GM12873 (cell line): ENCODE results near the gene STX1B.

Experiments
- TF ChIP-seq, protein P1 (sequence below): IDR thresholded peaks from 2 replicates; pipeline ENCODE4 v1.5.1; 2012; ENCODE audit warnings: low read depth, mild to moderate bottlenecking, moderate library complexity, low read length, control low read depth; ENCODE audit not compliant: insufficient read depth; ENCODE audit errors: missing control alignments

STX1B gene

DNA sequence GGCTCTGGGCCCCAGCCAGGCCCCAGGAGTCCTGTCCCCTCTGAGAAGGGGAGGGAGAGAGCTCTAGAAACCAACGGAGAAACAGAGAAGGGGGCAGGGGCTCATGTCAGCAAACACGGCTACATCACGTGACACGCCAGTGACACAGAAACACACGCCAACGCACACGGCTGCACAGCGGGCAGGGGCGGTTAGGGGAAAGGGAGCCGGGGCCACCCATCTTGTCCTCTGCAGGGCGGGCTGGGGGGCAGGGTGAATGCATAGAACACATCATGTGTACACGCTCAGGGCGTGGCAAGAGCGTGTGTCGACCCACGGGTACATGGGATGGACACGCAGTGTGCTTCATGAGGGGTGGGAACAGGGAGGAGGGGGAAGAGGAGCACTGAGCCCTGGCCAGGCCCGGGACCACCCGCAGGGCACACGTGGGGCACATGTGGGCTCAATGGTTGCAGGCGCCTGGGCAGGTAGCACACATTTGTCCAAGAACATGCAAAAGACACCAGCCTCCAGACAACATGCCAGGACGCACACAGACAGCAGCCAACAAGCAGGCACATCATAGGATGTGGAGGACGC is 20.9 kb downstream of the STX1B start:
- TF ChIP-seq, protein P1, sequence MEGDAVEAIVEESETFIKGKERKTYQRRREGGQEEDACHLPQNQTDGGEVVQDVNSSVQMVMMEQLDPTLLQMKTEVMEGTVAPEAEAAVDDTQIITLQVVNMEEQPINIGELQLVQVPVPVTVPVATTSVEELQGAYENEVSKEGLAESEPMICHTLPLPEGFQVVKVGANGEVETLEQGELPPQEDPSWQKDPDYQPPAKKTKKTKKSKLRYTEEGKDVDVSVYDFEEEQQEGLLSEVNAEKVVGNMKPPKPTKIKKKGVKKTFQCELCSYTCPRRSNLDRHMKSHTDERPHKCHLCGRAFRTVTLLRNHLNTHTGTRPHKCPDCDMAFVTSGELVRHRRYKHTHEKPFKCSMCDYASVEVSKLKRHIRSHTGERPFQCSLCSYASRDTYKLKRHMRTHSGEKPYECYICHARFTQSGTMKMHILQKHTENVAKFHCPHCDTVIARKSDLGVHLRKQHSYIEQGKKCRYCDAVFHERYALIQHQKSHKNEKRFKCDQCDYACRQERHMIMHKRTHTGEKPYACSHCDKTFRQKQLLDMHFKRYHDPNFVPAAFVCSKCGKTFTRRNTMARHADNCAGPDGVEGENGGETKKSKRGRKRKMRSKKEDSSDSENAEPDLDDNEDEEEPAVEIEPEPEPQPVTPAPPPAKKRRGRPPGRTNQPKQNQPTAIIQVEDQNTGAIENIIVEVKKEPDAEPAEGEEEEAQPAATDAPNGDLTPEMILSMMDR: no peak

DNA sequence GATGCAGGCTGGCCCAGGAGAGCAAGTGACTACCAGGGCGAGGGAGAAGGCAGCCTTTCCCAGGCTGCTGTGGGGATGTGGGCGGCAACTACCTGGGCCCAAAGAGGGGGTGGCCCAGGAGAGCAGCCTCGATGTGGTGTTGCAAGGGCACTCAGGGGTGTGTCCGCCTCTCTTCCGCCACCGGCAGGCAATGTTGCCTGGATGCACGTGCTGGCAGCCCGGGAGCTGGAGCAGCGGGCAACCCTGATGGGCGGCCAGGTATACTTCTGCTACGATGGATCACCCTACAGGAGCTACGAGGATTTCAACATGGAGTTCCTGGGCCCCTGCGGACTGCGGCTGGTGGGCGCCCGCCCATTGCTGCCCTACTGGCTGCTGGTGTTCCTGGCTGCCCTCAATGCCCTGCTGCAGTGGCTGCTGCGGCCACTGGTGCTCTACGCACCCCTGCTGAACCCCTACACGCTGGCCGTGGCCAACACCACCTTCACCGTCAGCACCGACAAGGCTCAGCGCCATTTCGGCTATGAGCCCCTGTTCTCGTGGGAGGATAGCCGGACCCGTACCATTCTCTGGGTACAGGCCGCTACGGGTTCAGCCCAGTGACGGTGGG is 22.8 kb downstream of the STX1B start:
- TF ChIP-seq, protein P1: no peak

DNA sequence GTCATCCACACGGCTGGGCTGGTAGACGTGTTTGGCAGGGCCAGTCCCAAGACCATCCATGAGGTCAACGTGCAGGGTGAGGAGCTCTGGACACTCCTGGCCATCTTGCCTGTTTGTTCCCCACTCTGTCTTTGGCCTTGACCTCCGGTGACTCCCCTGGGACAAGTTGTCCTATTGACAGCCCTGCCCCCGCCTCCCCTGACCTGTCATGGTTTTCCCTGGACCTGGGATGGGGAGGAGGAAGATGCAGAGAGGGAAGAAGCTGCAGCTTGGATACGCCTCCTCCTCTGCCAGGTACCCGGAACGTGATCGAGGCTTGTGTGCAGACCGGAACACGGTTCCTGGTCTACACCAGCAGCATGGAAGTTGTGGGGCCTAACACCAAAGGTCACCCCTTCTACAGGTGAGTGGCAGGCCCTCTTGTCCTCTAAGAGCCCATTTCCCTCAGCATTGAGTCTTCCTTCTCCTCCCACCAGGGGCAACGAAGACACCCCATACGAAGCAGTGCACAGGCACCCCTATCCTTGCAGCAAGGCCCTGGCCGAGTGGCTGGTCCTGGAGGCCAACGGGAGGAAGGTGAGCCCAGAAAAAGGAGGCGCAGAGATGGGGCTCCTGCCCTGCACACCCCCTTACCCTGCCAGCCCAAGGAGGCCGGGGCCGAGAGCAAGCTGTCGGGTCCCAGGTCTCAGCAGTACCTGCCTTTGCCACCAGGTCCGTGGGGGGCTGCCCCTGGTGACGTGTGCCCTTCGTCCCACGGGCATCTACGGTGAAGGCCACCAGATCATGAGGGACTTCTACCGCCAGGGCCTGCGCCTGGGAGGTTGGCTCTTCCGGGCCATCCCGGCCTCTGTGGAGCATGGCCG is 24.1 kb downstream of the STX1B start:
- TF ChIP-seq, protein P1: no peak

DNA sequence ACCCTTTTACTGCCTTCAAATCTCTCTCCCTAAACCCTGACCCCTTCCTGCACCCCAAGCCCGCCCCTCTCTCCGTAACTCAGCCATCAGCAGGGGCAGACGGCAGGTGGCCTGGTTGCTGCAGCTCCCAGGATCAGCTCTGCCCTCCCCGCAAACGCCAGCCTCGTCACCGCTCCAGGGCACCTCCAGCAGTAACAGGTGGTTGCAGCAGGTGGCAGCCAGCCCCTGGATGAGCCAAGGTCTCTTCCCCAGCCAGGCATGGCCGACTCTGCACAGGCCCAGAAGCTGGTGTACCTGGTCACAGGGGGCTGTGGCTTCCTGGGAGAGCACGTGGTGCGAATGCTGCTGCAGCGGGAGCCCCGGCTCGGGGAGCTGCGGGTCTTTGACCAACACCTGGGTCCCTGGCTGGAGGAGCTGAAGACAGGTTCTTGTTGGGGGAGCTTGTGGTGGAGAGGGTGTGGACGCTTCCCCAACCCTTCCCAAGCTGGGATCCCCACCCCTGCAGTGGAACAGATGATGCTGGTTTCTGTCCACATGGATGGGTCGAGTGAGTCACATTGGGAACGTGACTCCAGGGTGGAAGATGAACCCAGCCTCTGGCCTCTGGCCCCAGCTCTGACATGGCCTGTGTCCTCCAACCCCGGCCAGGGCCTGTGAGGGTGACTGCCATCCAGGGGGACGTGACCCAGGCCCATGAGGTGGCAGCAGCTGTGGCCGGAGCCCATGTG is 24.9 kb downstream of the STX1B start:
- TF ChIP-seq, protein P1: no peak

DNA sequence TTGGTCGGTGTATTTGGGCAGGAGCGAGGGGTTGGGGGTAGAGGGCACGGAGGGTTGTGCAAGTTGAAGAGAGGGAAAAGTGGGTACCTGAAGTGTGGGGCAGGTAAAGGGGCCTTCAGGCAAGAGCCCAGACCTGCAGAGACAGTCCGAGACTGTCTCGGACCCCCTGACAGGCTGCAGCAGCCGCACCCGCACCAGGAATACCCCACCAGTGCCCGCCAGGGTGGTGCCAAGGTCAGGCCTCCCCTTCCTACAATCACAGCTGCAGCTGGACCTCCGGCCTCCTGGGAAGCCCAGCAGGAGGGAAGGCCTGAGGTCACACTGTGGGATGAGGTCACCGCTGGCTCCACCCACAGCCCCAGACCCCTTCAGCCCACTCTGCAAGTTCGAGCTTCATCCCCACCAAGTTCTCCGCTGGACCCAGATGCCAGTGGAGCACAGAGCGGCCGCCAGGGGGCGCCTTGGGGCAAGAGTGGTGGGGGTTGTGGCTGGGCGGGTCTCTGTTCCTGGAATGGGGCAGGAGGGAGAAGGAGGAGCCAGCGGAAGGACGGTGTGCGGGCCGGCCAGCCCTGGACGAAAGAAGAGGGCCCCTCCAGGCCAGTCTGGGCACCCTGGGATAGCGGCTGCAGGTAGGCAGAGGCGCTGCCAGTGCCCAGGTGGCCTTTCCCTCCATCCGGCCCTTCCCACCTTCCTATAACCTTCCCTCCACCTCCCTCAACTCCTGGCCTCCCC is 25.6 kb downstream of the STX1B start, which contains the start of gene HSD3B7:
Gene HSD3B7 (plus strand): TSS at position 539 of the 732 bp plus-strand sequence. CDS start 452 bp downstream, outside the sequence.
- TF ChIP-seq, protein P1: peak; percentile 93

DNA sequence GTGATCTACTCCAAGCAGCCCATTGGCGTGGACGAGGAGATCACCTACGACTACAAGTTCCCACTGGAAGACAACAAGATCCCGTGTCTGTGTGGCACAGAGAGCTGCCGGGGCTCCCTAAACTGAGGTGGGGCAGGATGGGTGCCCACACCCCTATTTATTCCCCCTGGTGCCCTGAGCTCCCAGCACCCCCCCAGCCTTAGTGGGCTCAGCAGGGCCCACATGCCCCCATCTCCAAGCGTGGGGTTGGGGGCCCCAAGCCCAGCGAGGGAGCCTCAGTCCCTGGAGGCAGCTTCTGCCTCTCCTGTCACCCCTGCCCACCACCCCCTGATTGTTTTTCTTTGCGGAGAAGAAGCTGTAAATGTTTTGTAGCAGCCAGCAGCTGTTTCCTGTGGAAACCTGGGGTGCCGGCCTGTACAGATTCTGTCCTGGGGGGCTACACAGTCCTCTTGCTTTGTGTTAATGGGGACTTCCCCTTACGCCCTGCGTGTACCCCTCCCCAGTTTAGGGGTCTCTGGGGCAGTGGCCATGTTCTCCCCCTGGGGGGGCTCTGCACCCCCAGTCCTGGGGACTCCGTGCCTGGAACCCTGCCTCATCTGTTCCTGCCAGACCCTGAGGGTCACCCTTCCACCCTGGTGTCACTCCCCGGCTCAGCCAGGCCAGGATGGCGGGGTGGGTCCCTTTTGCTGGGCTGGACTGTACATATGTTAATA is 26.4 kb downstream of the STX1B start:
- TF ChIP-seq, protein P1: no peak
